Nephron progenitor cell (in vitro differentiated cells): ENCODE measurements around the gene CACNA1D.

Experiments
- DNase-seq: peaks from one replicate; pipeline ENCODE4 v3.0.0; 2021
- H3K27ac Mint-ChIP-seq: 2 replicates; pipeline ENCODE4 v1.8.0; 2021; ENCODE audit warnings: mild to moderate bottlenecking, moderate library complexity, mixed read lengths
- H3K27me3 Mint-ChIP-seq: 2 replicates; pipeline ENCODE4 v1.8.0; 2021; ENCODE audit warnings: mild to moderate bottlenecking, low read depth, mixed read lengths; ENCODE audit not compliant: poor library complexity
- H3K36me3 Mint-ChIP-seq: 2 replicates; pipeline ENCODE4 v1.8.0; 2021; ENCODE audit warnings: low read depth, mixed read lengths
- H3K4me1 Mint-ChIP-seq: 2 replicates; pipeline ENCODE4 v1.8.0; 2021; ENCODE audit warnings: mixed read lengths
- H3K4me3 Mint-ChIP-seq: 2 replicates; pipeline ENCODE4 v1.8.0; 2021; ENCODE audit warnings: mild to moderate bottlenecking, moderate library complexity, mixed read lengths
- H3K9me3 Mint-ChIP-seq: 2 replicates; pipeline ENCODE4 v1.8.0; 2021; ENCODE audit warnings: mild to moderate bottlenecking, moderate library complexity, mixed read lengths
- TF ChIP-seq, protein P1 (sequence below): fragments of 200-600 bp; sonication (generic); IDR thresholded peaks from 2 replicates; pipeline ENCODE4 v1.5.0; 2021; ENCODE audit warnings: antibody characterized with exemption

Gene CACNA1D

DNA sequence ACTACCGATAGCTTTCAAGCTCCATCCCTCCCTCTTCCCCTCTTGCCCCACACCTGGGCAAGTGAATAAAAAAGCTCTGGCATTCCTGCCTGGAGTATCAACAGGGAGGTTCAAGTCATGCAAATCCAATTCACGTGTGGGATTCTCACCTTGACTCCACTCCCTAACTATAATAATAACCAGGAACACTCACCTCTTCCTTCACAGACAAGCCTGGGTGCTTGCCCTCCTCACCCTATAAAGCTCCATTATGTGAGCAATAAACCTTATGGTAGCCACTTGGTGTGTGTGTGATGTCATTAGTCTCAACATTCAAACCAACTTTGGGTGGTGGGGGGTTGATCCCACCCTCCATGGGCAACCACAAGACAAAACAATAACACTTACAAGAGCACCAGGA lies 335.2 kb downstream of the CACNA1D start:
- peaks cover 3% of the 10 kb centered on the region for H3K27me3 Mint-ChIP-seq
- H3K9me3 Mint-ChIP-seq, result no peaks in the 10 kb centered on the region
- H3K4me1 Mint-ChIP-seq, result no peaks in the 10 kb centered on the region
- H3K36me3 Mint-ChIP-seq, result no peaks in the 10 kb centered on the region
- DNase-seq, result no peak
- H3K27ac Mint-ChIP-seq, result no peak overlapping the region
- TF ChIP-seq, protein P1, sequence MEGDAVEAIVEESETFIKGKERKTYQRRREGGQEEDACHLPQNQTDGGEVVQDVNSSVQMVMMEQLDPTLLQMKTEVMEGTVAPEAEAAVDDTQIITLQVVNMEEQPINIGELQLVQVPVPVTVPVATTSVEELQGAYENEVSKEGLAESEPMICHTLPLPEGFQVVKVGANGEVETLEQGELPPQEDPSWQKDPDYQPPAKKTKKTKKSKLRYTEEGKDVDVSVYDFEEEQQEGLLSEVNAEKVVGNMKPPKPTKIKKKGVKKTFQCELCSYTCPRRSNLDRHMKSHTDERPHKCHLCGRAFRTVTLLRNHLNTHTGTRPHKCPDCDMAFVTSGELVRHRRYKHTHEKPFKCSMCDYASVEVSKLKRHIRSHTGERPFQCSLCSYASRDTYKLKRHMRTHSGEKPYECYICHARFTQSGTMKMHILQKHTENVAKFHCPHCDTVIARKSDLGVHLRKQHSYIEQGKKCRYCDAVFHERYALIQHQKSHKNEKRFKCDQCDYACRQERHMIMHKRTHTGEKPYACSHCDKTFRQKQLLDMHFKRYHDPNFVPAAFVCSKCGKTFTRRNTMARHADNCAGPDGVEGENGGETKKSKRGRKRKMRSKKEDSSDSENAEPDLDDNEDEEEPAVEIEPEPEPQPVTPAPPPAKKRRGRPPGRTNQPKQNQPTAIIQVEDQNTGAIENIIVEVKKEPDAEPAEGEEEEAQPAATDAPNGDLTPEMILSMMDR, result no peak
- H3K4me3 Mint-ChIP-seq, result no peak overlapping the region

- no peak for DNase-seq
- TF ChIP-seq, protein P1, result no peak
- Mint-ChIP-seq H3K4me1 (no peaks in the 10 kb centered on the region), H3K36me3 (no peaks in the 10 kb centered on the region), H3K27me3 (peaks cover 3% of the 10 kb centered on the region), H3K4me3 (no peak overlapping the region), H3K27ac (no peak overlapping the region), H3K9me3 (no peaks in the 10 kb centered on the region)
These were observed 336.5 kb downstream of the CACNA1D start for GRCh38 chr3:53830944-53831343.

GRCh38 chr3:53833053-53833645 lies 338.7 kb downstream of the CACNA1D start:
- Mint-ChIP-seq H3K4me1 (no peaks in the 10 kb centered on the region), H3K27me3 (peaks cover 3% of the 10 kb centered on the region), H3K27ac (no peak overlapping the region), H3K4me3 (no peak overlapping the region), H3K9me3 (no peaks in the 10 kb centered on the region), H3K36me3 (no peaks in the 10 kb centered on the region)
- TF ChIP-seq, protein P1, result no peak
- no peak for DNase-seq

DNA sequence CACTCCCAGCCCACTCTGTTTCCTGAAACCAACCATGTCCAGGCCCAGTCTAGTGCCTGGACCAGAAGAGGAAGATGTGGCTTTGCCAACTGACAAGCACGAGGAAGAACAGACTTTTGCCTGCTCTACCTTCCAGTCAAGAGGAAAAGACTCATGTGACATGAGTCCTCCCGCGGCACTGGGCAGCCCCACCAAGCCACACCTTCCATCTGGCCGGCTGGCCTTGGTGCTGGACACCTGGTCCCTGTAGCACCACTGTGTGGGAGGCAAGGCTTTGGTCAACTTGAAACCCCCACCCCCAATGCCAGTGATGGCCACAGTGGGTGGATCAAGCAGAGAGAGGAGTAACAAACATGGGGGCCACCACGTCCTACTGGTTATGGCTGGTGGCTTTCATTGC lies 339.3 kb downstream of the CACNA1D start:
- H3K4me1 Mint-ChIP-seq, result no peaks in the 10 kb centered on the region
- peaks cover 3% of the 10 kb centered on the region for H3K27me3 Mint-ChIP-seq
- H3K36me3 Mint-ChIP-seq, result no peaks in the 10 kb centered on the region
- H3K9me3 Mint-ChIP-seq, result no peaks in the 10 kb centered on the region
- H3K27ac Mint-ChIP-seq, result no peak overlapping the region
- DNase-seq, result no peak
- H3K4me3 Mint-ChIP-seq, result no peak overlapping the region
- TF ChIP-seq, protein P1, result no peak

GRCh38 chr3:53834429-53835095 lies 340.2 kb downstream of the CACNA1D start:
- no peak for DNase-seq
- no peaks in the 10 kb centered on the region for H3K4me1 Mint-ChIP-seq
- TF ChIP-seq, protein P1, result no peak
- H3K36me3 Mint-ChIP-seq, result no peaks in the 10 kb centered on the region
- no peaks in the 10 kb centered on the region for H3K9me3 Mint-ChIP-seq
- no peak overlapping the region for H3K4me3 Mint-ChIP-seq
- H3K27ac Mint-ChIP-seq, result no peak overlapping the region
- H3K27me3 Mint-ChIP-seq, result peaks cover 3% of the 10 kb centered on the region

- Mint-ChIP-seq H3K27me3 (peaks cover 3% of the 10 kb centered on the region), H3K4me1 (no peaks in the 10 kb centered on the region), H3K4me3 (no peak overlapping the region), H3K27ac (no peak overlapping the region), H3K9me3 (no peaks in the 10 kb centered on the region), H3K36me3 (no peaks in the 10 kb centered on the region)
- no peak for DNase-seq
- TF ChIP-seq, protein P1, result no peak
These were observed 340.8 kb downstream of the CACNA1D start for GRCh38 chr3:53835257-53835656.
